ENCODE measurements around the gene TAP2.

The TAP2 gene

DNA sequence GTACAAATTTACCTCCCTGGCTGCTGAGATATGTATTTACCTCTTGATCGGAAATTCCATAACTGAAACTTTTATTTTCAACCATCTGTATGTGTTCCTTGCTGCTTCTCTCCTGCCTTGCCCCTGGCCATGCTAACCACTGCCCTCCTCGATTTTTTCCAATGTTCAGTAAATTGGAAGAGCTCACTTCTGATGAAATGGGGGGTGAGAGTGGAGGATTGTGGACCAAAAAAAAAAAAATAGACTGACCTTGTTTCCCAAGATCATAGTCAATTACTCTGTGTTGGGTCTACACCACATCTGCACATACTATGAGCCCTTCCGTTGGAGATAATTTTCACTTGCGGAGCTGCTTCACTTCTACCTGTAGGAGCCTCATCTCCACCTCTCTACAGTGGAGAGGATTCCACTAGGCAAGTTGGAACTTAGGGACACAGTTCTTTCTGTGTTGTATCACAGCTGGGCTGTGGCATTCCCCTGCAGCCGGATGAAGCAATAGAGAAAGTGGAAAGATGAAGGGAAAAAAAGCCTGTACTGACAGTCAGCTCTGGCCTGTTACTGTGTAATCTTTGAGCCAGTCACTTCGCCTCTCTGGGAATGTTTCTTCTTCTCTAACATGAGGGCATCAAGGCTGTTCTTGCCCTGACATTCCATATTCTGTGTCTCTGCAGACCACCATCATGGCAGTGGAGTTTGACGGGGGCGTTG, 17.1 kb upstream of the TAP2 start:
- DNase-seq (ENCODE audit: low read depth, low spot score): no peak
- no peak overlapping the region for H3K27ac ChIP-seq

DNA sequence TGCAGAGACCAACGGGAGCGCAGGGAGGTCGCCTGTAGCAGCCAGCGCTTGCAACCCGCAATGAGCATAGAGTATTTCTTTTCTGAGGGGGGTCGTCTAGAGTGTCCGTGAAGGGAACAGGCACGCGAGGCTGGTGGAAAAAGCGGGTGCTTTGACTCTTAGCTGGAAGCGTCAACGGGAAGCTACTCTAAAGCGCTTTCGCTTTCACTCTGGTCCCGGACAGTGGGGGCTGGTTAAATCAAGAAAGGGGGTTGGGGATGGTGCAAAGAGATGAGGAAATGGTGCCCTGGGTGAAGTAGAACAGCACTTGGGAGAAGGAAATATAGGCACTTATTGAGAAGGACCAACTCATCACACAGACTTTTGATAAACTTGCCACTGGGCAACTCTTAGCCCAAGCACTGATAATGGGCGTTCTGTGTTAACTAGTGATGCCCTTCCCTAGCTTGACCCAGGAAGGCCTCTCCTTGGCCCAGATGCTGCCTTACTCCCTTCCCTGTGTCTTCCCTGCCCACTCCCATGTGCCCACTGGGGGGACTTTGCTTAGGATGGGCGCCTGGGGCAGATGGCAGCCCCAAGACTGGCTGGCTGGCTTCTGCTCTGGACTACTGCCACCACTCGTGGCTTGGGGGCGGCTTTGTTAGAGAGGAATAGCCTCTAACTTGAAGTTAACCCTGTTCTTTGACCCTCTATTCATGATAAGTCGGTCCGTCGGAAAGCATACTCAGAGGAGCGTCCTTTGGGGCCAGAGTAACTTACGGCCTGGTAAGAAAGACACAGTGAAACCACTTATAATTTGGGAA, 16.0 kb upstream of the TAP2 start:
- no peak for DNase-seq (ENCODE audit: low read depth, low spot score)
- H3K27ac ChIP-seq: no peak overlapping the region

- peak within 1 kb of the TSS; percentile 76 for H3K27ac ChIP-seq
- DNase-seq (ENCODE audit: low read depth, low spot score): peak; percentile 70
Observed at GRCh38 chr6:32853541-32854375, 15.2 kb upstream of the TAP2 start, which contains the start of the genes PSMB9 and TAP1. TSS of gene PSMB9 (plus strand) at chr6:32854192. CDS start at chr6:32854230, 38 bp downstream. TSS of gene TAP1 (minus strand) at chr6:32853704. CDS start at chr6:32853636, 68 bp downstream.

GRCh38 chr6:32852844-32853540, 14.5 kb upstream of the TAP2 start:
- no peak for DNase-seq (ENCODE audit: low read depth, low spot score)

DNA sequence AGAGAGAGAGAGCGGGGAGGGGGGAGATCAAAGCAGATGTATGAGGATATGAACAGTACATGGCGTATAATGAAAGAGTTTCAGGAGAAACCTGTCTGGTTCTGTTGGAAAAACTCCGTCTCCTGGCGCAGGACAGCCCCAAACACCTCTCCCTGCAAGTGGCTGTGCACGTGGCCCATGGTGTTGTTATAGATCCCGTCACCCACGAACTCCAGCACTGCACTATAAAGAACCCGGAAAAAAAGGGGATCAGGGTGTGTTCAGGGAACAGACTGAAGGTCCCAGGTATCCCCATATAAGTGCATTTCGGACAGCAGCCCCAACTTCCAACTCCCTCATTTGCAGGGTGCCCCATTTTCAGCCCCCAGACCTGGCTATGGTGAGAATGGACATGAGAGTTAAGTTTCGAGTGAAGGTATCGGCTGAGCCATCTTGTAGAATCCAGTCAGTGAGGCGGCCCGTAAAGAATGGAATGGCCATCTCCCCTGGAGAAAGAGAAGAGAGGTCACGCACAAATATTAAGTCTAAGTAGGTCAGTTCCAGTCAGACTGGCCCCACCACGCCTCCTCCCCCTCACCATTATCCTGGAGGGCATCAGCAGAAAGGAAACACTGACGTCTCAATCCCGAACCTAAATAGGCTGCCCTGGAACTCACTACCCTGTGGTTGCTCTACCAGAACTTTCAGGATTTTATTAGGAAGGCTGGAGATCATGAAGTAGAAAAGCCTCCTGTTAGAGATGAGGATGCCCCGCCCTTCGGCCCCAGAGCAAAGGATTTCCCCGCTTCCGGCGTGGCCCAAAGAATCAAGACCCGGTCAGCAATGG, 13.7 kb upstream of the TAP2 start:
- peak overlapping the region; percentile 76 for H3K27ac ChIP-seq
- no peak for DNase-seq (ENCODE audit: low read depth, low spot score)

More at GRCh38 chr6:32852844-32853540, 14.5 kb upstream of the TAP2 start:
- peak overlapping the region; percentile 76 for H3K27ac ChIP-seq

DNA sequence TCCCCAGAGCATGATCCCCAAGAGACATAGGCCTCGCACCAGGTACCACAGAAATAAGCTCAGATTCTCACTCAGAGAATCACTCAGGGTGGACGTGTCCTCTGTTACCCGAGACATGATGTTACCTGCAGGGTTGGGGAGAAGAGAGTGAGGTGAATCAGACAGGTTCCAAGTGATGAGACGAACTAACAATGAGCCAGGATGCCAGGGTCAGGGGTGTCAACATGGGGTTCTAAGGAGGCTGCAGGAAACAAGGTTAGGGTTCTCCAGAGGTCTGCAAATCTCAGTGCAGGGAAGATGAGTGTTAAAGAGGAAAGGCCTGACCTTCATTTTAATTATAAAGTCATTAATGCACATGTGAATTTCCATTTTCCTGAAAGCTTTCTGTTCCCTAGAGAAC, 12.5 kb upstream of the TAP2 start:
- no peak overlapping the region for H3K27ac ChIP-seq
- no peak for DNase-seq (ENCODE audit: low read depth, low spot score)

GRCh38 chr6:32849126-32849525, 10.6 kb upstream of the TAP2 start:
- no peak overlapping the region for H3K27ac ChIP-seq
- DNase-seq (ENCODE audit: low read depth, low spot score): no peak

DNA sequence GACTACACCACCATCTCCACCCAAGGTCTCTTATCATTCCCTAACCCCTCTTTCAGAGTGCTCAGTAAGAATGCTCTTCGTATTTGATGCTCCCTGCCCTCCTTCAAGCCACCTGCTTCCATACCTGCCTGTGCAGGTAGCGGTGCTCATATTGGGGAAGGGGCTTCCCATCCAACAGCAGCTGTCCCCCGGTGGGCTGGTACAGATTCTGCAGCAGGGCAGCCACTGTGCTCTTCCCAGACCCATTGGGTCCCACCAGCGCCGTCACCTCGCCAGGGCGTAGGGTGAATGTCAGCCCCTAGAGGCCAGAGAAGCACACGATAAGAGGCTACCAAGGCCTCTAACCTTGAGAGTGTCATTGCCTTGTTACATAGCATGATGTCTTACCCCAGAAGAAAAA, 9.3 kb upstream of the TAP2 start:
- no peak for DNase-seq (ENCODE audit: low read depth, low spot score)
- H3K27ac ChIP-seq: no peak overlapping the region

DNA sequence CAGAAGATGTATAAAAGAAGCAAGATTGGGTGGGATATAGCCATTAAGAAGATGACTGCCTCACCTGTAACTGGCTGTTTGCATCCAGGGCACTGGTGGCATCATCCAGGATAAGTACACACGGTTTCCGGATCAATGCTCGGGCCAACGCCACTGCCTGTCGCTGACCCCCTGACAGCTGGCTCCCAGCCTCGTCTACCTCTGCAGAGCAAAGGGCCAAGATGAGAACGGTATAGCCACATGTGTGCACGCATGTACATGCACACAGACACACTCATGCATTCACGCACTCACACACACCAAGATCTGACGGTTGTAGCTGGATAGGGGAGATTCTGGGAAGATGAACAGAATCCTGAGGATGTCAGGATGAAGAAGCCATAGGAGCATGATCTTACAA, 8.5 kb upstream of the TAP2 start:
- no peak for DNase-seq (ENCODE audit: low read depth, low spot score)
- no peak overlapping the region for H3K27ac ChIP-seq

DNA sequence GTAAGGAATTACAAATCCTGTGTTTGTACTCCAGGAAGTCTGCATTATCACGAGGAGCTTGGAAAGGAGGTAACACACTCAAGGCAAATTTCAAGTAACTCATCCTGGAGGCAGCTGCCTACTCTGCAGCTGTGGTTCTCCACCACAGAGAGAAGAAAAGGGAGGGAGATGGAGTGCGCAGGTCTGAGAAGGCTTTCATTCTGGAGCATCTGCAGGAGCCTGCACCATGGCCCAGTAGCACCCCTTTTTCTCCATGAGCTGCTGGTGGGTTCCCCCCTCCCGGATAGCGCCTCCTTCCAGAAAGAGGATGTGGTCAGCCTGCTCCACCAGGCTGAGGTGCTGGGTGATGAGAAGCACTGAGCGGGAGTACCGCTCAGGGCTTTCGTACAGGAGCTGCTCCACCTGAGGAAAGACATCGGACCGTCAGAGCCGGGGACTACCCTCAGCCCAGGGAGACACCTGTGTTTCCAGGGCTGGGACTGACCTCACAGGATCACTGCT, 6.9 kb upstream of the TAP2 start:
- no peak for DNase-seq (ENCODE audit: low read depth, low spot score)
- no peak overlapping the region for H3K27ac ChIP-seq

- no peak overlapping the region for H3K27ac ChIP-seq
- DNase-seq (ENCODE audit: low read depth, low spot score): no peak
Observed at GRCh38 chr6:32844839-32845383, 6.4 kb upstream of the TAP2 start.

DNA sequence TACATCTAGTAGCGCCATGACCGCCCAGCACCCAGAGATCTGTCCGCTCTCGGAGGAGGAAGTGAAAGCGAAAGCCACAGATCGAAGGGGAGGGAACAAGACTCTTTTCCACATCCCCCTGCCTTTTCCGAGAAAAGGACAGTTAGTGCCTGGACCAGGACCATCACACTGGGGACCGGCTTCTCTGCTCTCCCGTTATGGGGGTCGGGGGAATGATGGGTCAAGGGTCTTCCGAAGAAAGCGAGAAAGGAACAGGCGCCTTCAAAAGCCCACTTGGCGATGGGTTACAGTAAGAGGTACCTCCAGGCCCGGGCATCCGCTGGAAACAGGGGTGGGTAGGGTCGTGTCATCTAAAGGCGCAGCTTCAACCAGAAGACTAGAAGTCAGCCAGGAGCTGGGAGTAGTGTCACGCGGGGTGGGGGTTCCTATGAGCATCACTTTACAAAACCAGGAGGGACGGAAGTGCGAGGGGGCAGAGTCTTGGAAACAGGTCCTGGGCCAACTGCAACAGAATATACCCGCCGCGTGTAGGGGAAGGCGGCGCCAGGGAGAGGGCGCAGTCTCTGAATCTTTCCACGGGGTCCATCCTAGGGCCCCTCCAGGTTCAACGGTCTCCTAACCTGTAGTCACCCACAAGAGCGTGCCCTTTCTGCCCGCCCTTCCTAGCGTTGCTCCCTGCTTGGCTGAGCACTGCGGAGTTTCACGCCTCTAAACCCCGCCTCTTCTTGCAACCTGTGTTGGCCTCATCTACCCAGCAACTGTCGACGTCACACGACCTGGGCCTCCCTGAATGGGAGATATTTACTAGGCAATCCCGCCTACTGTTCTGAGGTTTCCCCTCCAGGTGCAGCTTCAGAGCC, 5.7 kb upstream of the TAP2 start, which contains the start of gene PSMB8:
Gene PSMB8 (minus strand): TSS at position 69 of the 860 bp plus-strand sequence. CDS start 51 bp downstream, at position 18.
- H3K27ac ChIP-seq: peak within 1 kb of the TSS; percentile 37
- peak; percentile 87 for DNase-seq (ENCODE audit: low read depth, low spot score)

GRCh38 chr6:32843331-32843978, 4.9 kb upstream of the TAP2 start:
- peak overlapping the region; percentile 37 for H3K27ac ChIP-seq
- no peak for DNase-seq (ENCODE audit: low read depth, low spot score)

GRCh38 chr6:32842690-32843089, 4.2 kb upstream of the TAP2 start:
- no peak overlapping the region for H3K27ac ChIP-seq
- DNase-seq (ENCODE audit: low read depth, low spot score): no peak

DNA sequence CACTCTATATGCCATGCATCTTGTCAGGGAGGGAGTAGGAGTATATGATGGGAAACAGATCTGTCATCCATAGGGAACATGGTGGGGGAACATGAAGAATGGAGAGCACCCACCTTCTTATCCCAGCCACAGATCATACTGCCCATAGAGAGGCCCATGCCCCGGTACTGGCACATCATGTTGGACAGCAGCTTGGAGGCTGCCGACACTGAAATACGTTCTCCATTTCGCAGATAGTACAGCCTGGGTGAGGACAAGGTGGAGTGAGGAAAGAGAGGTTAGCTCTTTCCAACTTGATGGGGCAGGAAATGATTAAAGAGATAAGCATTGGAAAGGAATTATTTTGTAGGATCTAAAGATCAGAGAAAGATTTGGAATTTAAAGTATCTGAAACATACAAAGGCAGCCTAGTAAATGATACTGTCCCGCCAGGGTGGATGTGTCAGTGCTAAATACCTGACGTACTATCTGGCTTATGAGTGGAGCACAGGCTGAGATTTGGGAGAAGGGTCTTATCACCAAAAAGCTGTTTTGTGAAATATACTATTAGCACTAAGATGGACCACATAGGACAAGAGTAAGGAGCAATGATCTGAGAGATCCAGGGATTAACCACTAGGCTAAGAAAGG, 3.6 kb upstream of the TAP2 start:
- no peak for DNase-seq (ENCODE audit: low read depth, low spot score)
- H3K27ac ChIP-seq: no peak overlapping the region

- no peak for DNase-seq (ENCODE audit: low read depth, low spot score)
- H3K27ac ChIP-seq: no peak overlapping the region
Observed at GRCh38 chr6:32840604-32841246, 2.2 kb upstream of the TAP2 start.
